KOPT-K1 (cell line): Measurements from ENCODE around the gene IL18R1.

Source experiments
- H3K27ac ChIP-seq: fragments of 200-600 bp; sonication (generic); 2 replicates; pipeline ENCODE4 v1.5.1; 2016; ENCODE audit warnings: antibody characterized with exemption, mild to moderate bottlenecking, low read depth, low read length; ENCODE audit not compliant: poor library complexity, severe bottlenecking
- H3K36me3 ChIP-seq: fragments of 200-600 bp; sonication (generic); 2 replicates; pipeline ENCODE4 v1.5.1; 2017; ENCODE audit warnings: antibody characterized with exemption, mild to moderate bottlenecking, low read length, moderate library complexity; ENCODE audit not compliant: insufficient read depth
- H3K9me3 ChIP-seq: fragments of 200-600 bp; sonication (generic); 2 replicates; pipeline ENCODE4 v1.5.1; 2017; ENCODE audit warnings: antibody characterized with exemption, low read length, mild to moderate bottlenecking; ENCODE audit not compliant: insufficient read depth, poor library complexity, severe bottlenecking

IL18R1 gene

DNA sequence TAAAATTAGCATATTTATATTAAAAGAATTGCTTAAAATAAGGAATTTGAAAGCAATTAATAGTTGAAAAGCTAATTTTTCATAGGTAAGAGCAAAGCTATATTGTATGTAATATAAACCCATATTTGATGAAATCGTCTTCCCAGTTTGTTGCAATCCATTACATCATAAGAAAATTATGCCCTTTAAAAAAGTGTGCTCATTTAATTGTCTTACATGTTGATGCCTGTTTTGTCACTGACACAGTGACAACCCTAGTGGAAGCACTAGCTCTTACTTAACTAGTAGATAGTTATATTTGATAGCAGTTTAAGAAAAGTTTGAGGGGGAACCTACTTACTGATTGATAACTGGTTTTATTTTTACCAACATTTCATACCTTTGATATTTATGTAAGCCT, 37.3 kb downstream of the IL18R1 start:
- Histone ChIP-seq H3K9me3 (no peaks in the 10 kb centered on the region), H3K27ac (no peak overlapping the region), H3K36me3 (no peaks in the 10 kb centered on the region)

DNA sequence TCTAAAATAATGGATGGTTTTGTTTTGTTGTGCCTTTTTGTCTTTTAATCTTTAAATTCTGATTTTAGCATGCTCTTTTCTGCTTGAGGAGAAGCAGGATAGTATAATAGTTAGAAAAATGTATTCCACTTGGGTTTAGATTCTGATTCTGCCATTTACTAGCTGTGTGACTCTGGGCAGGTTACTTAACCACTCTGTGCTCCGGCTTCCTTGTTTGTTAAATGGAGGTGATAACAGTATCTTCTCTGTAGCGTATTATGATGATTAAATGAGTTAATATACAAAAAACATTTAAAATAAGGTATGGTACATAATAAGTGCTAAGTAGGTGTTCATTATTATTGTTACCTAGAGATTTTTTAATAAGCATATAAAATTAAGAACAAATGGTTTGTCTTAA, 40.4 kb downstream of the IL18R1 start:
- Histone ChIP-seq H3K36me3 (no peaks in the 10 kb centered on the region), H3K27ac (no peak overlapping the region), H3K9me3 (no peaks in the 10 kb centered on the region)

DNA sequence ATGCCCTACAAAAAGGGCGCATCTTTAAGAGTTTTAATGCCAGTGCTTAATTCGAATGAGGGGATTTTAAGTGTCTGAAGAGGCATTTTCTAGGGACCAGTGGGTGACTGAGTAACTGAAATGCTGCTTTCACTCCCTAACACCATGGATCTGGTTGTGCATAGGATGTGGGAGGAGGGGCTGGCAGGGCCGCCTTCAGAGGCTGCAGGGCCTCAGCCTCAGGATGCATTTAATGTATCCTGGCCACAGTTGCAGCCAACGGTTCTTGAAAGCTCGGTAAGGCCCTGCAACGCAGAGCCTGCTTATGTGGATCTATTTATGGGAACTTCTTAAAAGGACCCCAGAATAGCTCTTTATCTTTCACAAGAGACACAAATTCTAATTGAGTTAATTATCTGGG, 41.6 kb downstream of the IL18R1 start:
- H3K27ac ChIP-seq, result no peak overlapping the region
- no peaks in the 10 kb centered on the region for H3K36me3 ChIP-seq
- no peaks in the 10 kb centered on the region for H3K9me3 ChIP-seq

DNA sequence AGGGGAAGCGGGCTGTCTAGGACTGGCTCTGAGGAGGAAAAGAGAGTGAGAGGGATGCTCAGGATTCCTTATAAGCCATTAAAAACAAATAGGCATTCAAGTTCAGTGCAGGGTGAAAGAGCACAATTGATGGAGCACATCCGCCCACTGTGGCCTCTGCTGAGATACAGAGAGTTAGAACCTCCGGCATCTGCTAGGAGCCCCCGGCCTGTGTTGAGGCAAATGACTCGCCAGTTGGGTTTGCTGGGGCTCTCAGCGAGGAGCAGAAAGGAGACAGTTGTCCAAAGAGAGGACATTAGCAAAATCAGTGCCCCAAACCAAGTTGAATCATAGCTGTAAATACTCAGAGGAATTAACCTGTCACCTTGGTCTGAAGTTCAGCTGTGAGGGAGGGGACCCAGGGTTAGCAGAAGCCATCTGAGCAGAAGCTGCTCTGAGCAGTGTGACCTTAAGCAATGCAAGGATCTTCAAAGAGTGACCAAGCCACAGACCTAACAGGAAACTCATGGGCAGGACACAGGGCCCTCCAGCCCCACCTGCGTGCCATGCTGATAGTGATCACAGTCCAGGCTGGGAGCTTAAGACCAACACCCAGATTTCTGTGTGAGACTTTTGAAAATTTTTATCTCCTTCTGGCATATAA, 44.0 kb downstream of the IL18R1 start:
- Histone ChIP-seq H3K27ac (no peak overlapping the region), H3K36me3 (no peaks in the 10 kb centered on the region), H3K9me3 (no peaks in the 10 kb centered on the region)

DNA sequence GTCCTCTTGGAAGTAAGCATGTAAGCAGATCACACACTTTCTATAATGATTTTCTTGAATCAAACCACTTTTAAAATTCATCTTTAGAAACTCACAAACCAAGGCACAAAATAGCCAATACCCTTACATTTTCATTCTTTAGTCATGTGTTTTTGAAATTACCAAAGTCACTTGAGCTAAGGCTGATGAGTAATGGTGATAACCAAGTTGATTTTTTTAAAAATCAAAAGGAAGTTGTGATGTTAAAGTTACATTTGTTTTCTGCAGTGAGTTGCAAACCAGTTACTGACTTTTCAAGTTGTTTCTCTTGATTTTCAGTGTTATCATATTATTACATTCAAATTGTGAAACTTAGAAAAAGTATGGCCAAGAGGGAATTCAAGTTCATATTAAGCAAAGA, 45.9 kb downstream of the IL18R1 start:
- H3K27ac ChIP-seq, result no peak overlapping the region
- no peaks in the 10 kb centered on the region for H3K36me3 ChIP-seq
- no peaks in the 10 kb centered on the region for H3K9me3 ChIP-seq

DNA sequence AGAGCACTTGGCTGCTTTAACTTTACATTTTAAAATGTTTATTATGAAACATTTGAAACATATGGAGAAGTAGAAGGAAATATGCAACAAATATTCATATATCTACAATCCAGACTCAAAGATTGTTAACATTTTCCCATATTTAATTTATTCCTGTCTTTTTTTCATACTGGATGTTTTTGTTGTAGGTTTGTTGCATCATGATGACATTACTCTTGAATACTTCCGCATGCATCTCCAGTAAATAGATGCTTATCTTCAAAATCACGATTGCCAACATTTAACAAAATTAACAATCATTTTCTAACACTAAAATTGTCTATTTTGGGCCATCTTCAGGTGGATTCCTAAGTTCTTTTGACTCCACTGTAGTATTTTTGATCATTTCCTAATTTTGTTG, 46.3 kb downstream of the IL18R1 start:
- Histone ChIP-seq H3K27ac (no peak overlapping the region), H3K9me3 (no peaks in the 10 kb centered on the region), H3K36me3 (no peaks in the 10 kb centered on the region)

DNA sequence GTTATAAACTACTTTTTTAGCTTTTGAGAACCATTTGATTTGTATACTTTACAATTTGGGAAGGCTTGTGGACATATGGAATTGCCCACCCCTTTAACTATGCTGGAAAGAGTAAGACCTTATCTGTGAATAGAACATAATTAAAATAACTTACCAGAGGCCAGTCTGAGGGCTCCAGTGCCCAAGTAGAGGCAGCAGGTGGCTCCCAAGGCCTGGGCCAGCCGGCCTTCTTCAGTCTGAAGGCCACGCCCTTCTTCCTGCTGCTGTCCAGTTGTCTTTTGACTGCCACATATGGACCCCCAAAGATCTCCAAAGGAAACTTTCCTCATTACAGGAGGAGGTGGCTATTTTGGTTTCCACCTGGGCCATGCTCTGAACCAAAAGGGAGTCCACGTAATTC, 55.4 kb downstream of the IL18R1 start:
- Histone ChIP-seq H3K27ac (no peak overlapping the region), H3K36me3 (no peaks in the 10 kb centered on the region), H3K9me3 (peaks cover 53% of the 10 kb centered on the region)

DNA sequence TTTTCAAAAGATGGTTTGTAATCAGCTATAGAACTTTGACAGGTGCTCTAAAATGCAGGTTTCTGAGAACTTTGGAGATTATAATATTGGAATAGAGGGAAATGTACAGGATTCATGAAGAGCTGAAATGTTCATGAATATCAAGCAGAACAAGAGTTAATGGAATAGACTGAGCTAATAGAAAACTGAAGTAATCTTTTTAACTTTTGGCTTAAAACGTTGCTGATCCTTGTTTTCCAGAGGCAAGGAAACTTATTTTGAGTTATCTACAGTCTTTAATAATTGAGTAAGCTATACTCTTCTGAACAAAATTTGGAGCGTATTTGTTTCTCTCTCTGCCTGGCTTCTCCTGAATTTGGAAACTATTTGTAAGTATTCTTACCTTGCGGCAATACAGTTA, 56.6 kb downstream of the IL18R1 start:
- Histone ChIP-seq H3K9me3 (peaks cover 53% of the 10 kb centered on the region), H3K36me3 (no peaks in the 10 kb centered on the region), H3K27ac (no peak overlapping the region)

DNA sequence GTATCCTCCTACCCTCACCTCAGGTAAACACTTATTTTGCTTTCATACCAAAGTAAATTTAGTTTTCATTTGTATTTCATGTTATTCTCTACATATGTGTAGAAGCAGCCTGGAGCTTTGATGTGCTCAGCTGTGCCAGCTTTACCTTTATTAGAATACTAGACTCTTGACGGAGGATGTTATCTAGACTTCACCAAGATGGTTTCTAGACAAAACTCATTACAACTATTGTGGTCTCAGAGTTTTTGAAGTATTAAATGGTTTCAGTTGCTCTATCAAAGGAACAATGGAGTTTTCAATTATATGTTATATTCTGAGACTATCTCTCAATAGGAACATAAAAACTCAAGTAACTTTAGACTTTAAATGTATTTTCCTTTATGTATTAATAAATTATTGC, 62.4 kb downstream of the IL18R1 start:
- Histone ChIP-seq H3K27ac (peak overlapping the region; percentile 57), H3K36me3 (no peaks in the 10 kb centered on the region), H3K9me3 (peaks cover 21% of the 10 kb centered on the region)

DNA sequence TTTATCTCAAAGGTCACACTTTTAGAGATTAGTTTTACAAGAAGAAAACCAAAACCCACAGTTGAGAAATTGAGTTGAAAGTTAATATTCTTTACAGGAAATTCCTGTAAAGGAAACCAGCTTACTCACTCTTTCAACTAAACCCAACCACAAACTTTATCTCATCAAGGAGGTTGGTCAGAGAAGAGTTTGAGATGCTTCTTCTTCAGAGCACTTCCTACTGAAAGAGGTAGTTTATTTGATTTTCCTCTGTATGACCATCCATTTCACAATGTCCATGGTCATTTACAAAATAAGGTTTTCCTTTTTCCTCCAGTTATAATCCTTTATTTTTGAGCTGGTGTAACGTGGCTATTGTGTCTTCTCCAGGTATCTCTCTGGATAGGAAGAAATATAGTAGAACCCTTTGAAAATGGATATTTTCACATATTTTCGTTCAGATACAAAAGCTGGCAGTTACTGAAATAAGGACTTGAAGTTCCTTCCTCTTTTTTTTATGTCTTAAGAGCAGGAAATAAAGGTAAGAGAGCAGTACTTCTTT, 62.9 kb downstream of the IL18R1 start:
- H3K36me3 ChIP-seq, result no peaks in the 10 kb centered on the region
- peak overlapping the region; percentile 25 for H3K27ac ChIP-seq
- peaks cover 16% of the 10 kb centered on the region for H3K9me3 ChIP-seq

DNA sequence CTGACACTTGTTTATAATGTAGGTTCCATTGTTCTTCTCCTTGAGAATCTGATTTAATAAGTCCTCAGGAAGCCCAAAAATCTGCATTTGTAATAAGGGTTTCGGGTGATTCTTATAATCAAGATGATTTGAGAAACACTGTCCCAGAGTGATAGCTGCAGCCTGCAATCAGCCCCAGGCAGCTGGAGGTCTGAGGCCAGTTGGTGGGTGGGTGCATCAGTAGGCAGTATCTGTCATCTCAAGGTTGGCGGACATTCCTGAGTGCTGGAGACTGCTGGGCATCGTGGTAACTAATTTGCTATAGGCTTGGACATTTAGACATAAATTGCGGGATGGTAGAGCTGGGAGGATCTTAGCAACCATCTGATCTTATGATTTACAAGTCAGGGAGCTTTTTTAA, 64.7 kb downstream of the IL18R1 start:
- H3K27ac ChIP-seq, result no peak overlapping the region
- no peaks in the 10 kb centered on the region for H3K36me3 ChIP-seq
- peaks cover 4% of the 10 kb centered on the region for H3K9me3 ChIP-seq

DNA sequence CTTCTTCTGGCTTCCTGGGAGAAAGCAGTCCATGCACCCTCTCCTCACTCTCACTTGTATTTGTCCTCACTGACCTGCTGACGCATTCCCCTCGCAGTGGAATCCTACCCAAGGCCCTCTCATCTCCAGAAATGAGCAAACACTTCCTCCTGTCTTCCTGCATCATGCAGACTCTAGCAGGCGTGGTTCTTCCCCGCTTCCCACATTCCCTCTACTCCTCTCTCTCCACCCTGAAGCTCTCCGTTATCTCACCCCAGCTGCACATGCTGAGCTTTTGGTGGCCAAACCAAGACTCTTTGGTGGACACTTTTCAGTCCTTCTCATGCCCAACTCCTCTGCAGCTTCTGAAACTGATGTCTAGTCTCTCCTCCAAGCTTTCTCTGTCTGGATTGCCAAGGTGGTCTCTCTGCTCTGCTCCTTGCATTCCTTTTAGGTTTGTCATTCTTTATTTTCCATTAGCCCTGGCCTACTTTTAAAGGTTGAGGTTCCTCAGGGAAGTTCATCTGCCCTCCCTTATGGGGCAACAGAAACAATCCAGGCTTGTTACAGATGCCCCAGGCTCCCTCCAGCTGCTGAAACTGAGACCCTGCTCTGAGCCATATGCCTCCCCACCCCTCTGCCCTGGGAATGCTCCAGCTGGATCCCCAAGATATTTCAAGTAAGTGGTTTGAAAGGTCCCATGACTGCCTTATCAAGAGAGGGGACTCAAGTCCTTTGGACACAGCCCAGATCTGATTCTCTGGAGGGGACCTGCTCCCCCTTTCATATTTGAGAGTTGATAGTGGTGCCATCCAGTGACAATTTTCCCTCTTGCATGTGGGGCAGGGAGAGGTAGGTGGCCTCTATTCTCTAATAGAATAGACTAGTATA, 66.5 kb downstream of the IL18R1 start:
- Histone ChIP-seq H3K9me3 (no peaks in the 10 kb centered on the region), H3K27ac (no peak overlapping the region)

DNA sequence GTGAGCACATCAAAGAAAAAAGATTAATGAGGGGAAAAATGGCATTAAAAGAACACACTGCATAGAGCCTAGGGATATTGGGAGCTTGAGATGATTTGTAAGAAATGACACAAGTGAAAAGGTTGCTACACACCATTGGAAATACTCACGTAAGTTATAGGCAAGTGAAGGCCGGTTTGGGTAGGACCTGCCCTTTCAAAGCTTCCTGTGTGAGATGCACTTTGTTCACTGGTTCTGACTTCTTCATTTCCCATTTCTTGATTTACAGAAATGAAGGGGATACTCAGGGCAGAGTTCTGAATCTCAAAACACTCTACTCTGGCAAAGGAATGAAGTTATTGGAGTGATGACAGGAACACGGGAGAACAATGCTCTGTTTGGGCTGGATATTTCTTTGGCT, 67.3 kb downstream of the IL18R1 start, which contains the start of gene IL18RAP:
IL18RAP (plus strand) TSS at position 251 of the 400 bp plus-strand sequence; CDS start at position 369, 118 bp downstream.
- Histone ChIP-seq H3K27ac (no peak within 1 kb of the TSS), H3K36me3 (no peaks in the 10 kb centered on the region), H3K9me3 (no peaks in the 10 kb centered on the region)

More for the DNA sequence above, 66.5 kb downstream of the IL18R1 start:
- H3K36me3 ChIP-seq, result no peaks in the 10 kb centered on the region

DNA sequence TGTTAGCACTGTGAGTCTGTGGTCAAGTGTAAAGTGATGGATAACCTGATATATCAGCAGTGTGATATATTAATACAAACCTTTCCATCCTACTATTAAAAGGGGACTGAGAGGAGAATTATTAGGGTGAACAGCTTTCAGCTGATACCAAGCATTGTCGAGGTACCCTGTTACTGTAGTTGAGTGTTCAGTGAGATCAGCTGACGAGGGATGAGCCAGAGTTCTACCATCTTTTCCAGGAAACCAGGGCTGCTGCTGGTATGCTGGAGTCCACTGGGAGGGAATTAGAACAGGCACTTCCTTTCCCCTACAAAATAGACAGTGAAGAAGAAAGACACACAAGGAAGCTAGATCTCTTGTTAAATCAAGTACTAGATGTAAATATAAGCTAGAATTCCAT, 67.8 kb downstream of the IL18R1 start:
- Histone ChIP-seq H3K27ac (no peak overlapping the region), H3K36me3 (no peaks in the 10 kb centered on the region), H3K9me3 (no peaks in the 10 kb centered on the region)

DNA sequence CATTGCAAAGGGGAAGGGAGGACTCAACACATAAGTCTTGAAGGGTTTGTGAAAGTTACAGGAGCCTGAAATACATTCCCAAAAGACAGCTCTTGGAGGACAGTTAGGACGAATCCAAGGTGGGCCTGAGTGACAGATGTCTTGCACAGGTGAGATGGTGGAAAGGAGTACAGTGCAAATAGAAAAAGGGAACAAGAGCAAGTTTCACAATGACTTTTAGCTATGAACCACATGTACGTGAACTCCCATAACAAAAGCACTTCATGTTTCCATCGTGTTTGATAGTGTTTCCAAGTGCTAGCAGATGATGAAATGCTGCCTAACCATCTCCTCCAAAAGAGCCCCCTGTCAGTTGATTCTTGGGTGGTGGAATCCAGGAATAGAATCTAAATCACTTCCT, 69.2 kb downstream of the IL18R1 start:
- Histone ChIP-seq H3K9me3 (no peaks in the 10 kb centered on the region), H3K36me3 (no peaks in the 10 kb centered on the region), H3K27ac (no peak overlapping the region)
